BJ (cell line): ENCODE measurements around the gene HOXD10. TPM values are rescaled to one million over a fixed set of nuclear protein-coding genes. Genes with fewer than 3 reads are reported as not detected.

Source experiments
- CTCF ChIA-PET: fragments of 350-600 bp; formaldehyde crosslinking; extraction: SDS; loops from one replicate; lab custom pipeline; 2021; ENCODE audit warnings: antibody characterized with exemption, inconsistent platforms; lab: Yijun Ruan, JAX
- POLR2A ChIA-PET: fragments of 300-600 bp; sonication (Branson Sonifier 250); formaldehyde crosslinking; extraction: SDS; loops from one replicate; lab custom pipeline; 2021; ENCODE audit warnings: antibody characterized with exemption; lab: Charles Lee
- DNase-seq: peaks from one replicate; pipeline ENCODE4 v3.0.0-alpha.2; 2011; ENCODE audit warnings: low read depth
- H3K27me3 ChIP-seq: 2 replicates; pipeline ENCODE4 v1.6.0; 2011; ENCODE audit warnings: low read length; ENCODE audit not compliant: control insufficient read depth, insufficient read depth
- H3K36me3 ChIP-seq: 2 replicates; pipeline ENCODE4 v1.5.1; 2011; ENCODE audit warnings: low read length; ENCODE audit not compliant: control insufficient read depth, insufficient read depth
- H3K4me3 ChIP-seq: 2 replicates; pipeline ENCODE4 v1.5.1; 2011; ENCODE audit warnings: low read depth, mild to moderate bottlenecking, control low read depth, low read length
- polyA plus RNA-seq: library from polyadenylated mRNA; depleted of rRNA; stranded (reverse); fragments of >200 nt; gene quantifications from 2 replicates; pipeline ENCODE4 v1.2.3, GENCODE V29; 2011
- TF ChIP-seq, protein P1 (sequence below): IDR thresholded peaks from 2 replicates; pipeline ENCODE4 v1.5.1; 2011; ENCODE audit warnings: low read depth, mild to moderate bottlenecking, control low read depth, inconsistent platforms, low read length, moderate library complexity; ENCODE audit not compliant: insufficient read depth

The HOXD10 gene
- polyA plus RNA-seq, 1 experiment = 11.0 TPM

DNA sequence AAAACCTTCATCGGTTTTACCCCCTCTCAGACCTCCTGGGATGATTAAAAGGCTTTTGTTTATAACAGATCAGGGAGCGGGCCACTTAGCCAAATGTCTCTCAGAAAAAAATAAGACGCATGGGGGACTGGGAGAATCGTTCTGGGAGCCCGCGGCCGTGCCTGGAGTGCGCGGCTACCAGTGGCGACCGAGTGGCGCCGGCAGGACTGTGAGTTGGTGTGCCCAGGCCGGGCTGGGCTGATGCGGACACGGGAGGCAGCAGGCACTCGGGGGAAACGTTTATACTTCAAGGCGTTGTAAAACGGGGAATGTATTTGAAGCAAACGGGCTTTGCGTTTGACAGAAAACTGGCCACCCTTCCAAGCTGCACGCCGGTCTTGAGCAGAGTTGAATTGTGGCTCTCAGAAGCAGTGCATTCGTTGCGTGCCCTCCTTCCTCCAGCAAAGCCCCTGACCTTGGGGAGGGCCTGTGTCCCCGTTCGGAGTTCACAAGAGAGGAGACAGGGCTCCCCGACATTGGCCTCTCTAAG is 4.7 kb upstream of the HOXD10 start:
- no peak for DNase-seq
- TF ChIP-seq, protein P1, sequence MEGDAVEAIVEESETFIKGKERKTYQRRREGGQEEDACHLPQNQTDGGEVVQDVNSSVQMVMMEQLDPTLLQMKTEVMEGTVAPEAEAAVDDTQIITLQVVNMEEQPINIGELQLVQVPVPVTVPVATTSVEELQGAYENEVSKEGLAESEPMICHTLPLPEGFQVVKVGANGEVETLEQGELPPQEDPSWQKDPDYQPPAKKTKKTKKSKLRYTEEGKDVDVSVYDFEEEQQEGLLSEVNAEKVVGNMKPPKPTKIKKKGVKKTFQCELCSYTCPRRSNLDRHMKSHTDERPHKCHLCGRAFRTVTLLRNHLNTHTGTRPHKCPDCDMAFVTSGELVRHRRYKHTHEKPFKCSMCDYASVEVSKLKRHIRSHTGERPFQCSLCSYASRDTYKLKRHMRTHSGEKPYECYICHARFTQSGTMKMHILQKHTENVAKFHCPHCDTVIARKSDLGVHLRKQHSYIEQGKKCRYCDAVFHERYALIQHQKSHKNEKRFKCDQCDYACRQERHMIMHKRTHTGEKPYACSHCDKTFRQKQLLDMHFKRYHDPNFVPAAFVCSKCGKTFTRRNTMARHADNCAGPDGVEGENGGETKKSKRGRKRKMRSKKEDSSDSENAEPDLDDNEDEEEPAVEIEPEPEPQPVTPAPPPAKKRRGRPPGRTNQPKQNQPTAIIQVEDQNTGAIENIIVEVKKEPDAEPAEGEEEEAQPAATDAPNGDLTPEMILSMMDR = no peak
- H3K36me3 ChIP-seq = peaks cover 2% of the 10 kb centered on the region
- no peaks in the 10 kb centered on the region for H3K27me3 ChIP-seq
- POLR2A ChIA-PET = no interaction called here
- H3K4me3 ChIP-seq = no peak overlapping the region
- CTCF ChIA-PET = no interaction called here

DNA sequence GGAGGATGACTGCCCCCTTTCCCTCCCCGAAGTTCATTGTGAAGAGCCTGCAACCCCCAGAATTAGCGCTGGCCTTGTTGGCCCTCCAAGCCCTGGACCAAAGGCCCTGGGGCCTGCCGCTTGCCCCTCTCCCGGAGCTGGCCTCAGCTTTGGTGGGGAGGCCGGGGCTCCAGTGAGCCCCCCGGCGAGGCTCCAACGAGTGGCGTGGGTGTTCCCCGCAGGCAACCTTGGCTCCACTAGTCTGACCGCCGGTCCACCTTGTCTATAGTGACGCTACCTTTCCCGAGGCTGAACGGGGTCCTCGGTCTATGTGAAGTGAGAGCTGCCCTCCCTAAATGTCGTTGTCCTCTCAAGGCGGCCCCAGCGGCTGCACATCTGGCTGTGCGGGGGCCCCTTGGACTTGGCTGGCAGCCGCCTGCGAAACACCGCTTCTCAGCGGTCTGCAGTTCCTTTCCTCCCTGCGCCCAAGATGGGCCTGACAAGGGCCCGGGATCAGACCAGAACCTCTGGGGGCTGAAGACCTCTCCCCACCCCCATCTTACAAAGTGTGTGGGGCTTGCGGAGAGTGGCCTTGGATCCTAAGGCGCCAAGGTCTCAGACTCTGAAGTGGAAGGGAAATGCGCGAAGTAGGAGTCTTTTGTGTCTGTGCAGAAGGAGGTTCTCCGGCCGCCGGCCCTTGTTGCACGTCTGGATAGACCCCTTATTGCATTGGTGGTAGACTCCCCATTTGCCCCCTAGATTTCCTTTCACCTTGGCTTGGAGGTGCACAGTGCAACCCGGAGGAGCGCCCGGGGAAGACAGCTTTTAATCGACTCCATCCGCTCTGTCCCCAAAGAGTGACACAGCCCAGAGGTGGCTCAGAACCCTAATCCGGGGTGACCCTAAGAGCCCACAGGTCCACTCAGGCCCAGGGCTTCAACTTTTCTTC is 3.9 kb upstream of the HOXD10 start:
- Histone ChIP-seq H3K4me3 (no peak overlapping the region), H3K36me3 (peaks cover 2% of the 10 kb centered on the region), H3K27me3 (no peaks in the 10 kb centered on the region)
- TF ChIP-seq, protein P1 = no peak
- ChIA-PET POLR2A (no interaction called here), CTCF (interaction anchor here (1.0 kb wide), 1 partner anchor 526 kb away, joined by 4 read pairs; no protein-coding TSS in a partner anchor)
- no peak for DNase-seq

DNA sequence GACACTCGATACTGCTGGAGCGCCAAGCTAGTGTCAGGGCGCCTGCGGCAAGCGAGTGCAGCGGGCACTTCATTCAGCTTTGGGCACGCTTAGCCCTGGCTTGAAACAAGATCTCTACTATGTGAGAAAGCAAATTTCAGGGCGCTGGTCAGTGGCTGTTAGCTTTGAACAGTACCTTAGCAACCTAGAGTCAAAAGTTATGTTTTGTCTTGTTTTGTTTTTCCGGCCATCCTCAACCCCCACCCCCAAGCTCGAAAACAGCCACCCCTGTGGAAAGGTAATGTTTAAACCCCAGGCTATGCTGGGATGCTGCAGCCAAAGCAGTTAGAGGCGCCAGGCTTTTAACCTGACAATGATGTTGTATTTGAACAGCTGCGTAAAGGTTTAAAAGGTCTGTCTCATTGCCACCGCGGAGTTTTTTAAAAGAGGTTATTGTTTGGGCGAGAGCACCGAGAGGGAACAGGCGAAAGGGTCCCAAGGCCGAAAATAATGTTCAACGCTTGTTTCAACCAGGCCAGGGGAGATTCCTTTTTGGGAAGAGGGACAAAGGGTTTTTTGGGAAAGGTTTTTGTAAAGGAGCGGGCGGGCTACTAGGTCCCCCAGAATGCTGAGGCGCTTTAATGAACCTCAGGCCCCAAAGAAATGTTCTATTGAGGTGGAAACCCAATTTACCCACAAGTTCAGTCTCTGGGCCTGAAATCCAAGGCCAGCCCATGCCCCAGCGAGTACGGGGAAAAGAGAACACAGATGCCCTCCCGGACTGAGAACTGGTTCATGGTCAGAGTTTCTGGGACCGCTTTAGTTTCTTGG is 2.3 kb upstream of the HOXD10 start:
- ChIA-PET CTCF (interaction anchor here (0.6 to 1.0 kb wide), 4 partner anchors 12 to 525 kb away, joined by 3 to 4 read pairs (median 4); no protein-coding TSS in a partner anchor), POLR2A (no interaction called here)
- TF ChIP-seq, protein P1 = no peak
- H3K36me3 ChIP-seq = peaks cover 2% of the 10 kb centered on the region
- 0 out of 2 replicates have a peak, but pooled peaks cover 1% of the 10 kb centered on the region for H3K27me3 ChIP-seq
- H3K4me3 ChIP-seq = no peak overlapping the region
- DNase-seq = no peak

DNA sequence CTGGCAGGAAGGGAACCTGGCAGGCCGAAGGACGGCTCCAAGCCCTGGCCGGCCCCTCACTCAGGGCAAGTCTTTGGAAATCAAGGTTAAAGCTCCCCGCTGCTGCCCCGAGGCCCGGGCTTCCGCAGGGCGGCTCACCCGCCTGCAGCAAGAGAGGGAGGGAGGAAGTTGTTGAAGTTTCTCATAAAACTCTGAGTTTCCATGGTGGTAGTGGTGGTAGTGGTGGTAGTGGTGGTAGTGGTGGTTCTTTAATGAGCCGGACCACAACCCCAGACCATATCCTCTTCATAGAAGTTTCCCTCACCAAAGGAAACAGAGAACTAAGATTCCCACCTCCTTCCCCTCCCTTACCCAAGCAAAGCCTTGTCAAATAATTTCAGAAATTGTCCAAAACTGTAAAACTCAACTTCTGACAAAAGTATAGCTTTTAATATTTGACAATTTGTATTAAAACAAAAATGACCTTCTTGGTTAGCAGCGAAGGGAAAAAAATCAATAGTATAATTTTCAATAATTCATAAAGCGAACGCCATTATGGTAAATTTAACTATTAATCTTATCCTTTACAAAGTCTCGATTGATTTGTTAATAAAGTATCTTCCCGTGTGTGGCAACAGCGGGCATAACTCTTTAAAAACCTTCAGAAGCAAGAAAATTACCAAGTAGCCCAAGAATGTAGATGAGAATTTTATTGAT is 1.5 kb upstream of the HOXD10 start:
- ChIA-PET POLR2A (no interaction called here), CTCF (interaction anchor here (0.6 to 3.0 kb wide), 4 partner anchors 11 to 397 kb away, joined by 3 to 11 read pairs (median 4); no protein-coding TSS in a partner anchor)
- TF ChIP-seq, protein P1 = no peak
- H3K4me3 ChIP-seq = no peak overlapping the region
- H3K36me3 ChIP-seq = peaks cover 2% of the 10 kb centered on the region
- 0 out of 2 replicates have a peak, but pooled peaks cover 1% of the 10 kb centered on the region for H3K27me3 ChIP-seq
- no peak for DNase-seq
